Putamen (tissue), 1 donor: Measurements from ENCODE around the gene FOXE1.

Experiments used
- DNase-seq: peaks from one replicate; pipeline ENCODE4 v3.0.0-alpha.2; 2016; ENCODE audit warnings: low spot score

Gene FOXE1

DNA sequence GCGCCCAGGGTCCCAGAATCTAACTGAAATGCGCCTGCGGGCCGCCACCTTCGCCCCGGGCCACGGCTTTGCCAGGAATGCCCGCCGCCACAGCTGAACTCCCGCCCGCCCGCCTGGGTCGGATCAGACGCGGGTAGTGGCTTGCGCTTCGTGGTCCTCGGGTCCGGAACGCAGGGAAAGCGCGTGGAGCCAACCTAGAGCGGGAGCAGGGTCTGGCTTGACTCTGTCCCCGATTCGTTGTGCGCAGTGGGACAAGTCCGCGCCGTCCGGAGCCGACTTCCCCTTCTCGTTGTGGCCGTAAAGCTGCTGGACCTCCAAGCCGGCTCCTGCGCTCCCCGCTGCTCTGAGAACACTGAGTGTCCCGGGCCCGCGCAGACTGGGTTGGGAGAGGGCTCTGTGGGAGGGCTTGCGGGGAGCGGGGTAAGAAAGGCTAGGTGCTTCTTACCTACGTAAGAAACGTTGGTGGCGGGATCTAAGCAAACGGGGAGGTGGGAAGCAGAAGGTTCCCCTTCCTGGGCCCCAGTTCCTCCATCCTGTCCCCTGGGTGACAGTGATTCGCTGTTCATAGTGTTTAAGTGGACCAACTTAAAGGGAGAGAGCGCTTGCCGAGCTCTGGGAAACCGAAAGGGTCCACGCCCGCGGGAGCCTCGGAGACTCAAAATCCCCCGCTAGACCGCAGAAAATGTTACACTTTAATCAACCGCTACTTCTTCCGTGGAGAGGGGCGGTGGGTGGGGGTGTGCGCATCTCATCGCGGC lies 4.4 kb upstream of the FOXE1 start:
- DNase-seq, result no peak

- DNase-seq, result no peak
Measured at GRCh38 chr9:97849980-97850379, 3.0 kb upstream of the FOXE1 start.

DNA sequence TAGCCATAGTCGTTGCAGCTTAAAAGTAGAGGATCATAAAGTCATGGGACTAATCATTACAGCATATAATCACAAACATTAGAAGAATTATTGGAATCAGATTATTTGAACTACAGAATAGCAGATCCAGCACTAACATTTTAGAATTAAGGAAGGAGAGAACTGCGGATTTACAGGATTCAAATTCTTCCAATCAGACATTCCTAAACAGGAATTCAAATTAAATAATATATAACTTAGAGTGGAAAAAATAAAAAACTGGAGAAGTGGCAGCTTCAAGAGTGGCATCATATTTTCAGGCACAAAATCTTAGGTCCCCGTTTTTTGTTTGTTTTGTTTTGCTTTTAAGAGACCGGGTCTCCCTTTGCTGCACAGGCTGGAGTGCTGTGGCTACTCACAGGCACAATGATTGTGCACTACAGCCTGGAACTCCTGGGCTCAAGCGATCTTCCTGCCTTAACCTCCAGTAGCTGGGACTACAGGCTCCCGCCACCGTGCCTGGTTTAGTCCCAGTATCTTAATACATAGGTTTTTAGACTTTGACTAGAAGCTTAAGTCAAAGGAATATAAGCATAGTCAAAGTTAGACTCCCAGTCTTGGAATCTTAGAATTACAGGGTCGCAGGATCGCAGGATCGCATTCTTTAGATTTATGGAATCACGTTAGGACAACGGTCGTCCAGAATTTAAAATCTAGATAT lies 2.1 kb upstream of the FOXE1 start:
- no peak for DNase-seq

GRCh38 chr9:97851446-97851883 lies 1.6 kb upstream of the FOXE1 start:
- no peak for DNase-seq

DNA sequence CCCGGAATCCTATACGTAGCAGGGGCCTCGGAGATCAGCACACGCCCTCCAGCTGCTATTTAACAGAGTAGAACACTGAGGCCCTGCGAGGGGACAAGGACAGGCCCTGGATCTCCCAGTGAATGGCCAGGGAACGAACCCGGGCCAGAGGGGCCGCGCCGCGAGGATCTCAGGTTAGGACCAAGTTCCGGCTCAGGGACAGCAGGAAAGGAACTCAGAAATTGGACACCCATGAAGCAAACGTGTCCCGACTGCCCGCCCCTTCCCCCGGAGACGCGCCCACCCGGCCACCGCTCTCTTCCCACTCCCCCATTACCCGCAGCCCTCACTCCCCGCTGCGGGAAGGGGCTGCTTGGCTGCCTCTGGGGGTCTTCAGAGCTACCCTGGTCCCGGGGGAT lies 1.0 kb upstream of the FOXE1 start:
- no peak for DNase-seq

DNA sequence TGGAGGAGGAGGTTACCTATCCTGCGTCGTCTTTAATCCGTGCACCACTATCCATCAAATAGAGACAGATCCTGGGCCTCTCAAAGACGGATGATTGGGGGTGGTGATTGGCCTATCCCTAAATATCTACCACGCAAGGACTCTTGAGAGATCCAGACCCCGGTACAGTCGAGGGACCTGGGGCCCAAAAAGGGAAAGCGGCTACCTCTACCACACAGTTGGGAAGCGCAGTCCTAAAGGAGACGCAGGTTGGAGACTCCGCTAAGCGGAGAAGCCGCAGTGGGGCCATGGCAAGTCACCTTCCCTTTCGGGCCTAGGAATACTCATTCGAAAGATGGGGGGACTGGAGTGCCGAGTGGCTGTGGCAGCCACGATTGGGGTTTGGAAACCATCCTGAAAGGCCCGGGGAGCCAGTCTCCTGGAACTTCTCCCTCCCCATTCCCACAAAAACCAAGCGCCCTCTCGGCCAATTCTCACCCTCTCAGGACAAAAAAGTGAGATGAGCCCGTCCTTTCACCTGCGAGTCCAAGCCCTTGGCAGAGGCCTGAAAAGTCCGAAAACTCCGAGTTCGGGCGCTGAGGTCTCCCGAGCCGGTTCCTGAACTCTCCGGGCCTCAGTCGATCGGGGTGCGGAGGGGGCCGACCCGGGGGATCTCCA lies 499 bp upstream of the FOXE1 start:
- DNase-seq, result no peak

DNA sequence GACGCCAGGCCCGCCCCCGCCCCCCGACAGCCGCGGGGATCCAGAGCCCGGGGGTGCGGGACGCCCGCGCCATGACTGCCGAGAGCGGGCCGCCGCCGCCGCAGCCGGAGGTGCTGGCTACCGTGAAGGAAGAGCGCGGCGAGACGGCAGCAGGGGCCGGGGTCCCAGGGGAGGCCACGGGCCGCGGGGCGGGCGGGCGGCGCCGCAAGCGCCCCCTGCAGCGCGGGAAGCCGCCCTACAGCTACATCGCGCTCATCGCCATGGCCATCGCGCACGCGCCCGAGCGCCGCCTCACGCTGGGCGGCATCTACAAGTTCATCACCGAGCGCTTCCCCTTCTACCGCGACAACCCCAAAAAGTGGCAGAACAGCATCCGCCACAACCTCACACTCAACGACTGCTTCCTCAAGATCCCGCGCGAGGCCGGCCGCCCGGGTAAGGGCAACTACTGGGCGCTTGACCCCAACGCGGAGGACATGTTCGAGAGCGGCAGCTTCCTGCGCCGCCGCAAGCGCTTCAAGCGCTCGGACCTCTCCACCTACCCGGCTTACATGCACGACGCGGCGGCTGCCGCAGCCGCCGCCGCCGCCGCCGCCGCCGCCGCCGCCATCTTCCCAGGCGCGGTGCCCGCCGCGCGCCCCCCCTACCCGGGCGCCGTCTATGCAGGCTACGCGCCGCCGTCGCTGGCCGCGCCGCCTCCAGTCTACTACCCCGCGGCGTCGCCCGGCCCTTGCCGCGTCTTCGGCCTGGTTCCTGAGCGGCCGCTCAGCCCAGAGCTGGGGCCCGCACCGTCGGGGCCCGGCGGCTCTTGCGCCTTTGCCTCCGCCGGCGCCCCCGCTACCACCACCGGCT lies 1.0 kb downstream of the FOXE1 start:
- DNase-seq, result no peak

- no peak for DNase-seq
Measured at GRCh38 chr9:97854696-97855485, 1.9 kb downstream of the FOXE1 start.

DNA sequence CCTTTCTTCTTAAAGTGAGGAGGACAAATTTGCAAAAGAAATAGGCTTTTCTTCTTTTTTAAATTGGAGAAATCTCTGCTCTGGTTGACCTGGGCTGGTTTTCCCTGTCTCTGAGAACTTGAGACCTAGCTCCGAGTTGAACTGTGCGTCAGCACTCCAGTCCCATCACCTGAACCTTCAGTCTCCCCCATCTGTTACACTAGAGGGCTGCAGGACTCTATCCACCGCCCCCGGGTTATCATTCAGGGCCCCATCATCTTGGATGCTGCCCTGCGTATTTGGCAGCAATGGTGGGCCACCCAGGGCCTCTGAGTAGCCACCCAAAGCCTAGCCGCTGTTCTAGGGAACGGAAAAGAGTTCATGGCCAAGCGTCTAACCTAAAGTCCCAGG lies 2.5 kb downstream of the FOXE1 start:
- DNase-seq, result no peak

- DNase-seq, result no peak
Measured at GRCh38 chr9:97855899-97856298, 2.9 kb downstream of the FOXE1 start.

DNA sequence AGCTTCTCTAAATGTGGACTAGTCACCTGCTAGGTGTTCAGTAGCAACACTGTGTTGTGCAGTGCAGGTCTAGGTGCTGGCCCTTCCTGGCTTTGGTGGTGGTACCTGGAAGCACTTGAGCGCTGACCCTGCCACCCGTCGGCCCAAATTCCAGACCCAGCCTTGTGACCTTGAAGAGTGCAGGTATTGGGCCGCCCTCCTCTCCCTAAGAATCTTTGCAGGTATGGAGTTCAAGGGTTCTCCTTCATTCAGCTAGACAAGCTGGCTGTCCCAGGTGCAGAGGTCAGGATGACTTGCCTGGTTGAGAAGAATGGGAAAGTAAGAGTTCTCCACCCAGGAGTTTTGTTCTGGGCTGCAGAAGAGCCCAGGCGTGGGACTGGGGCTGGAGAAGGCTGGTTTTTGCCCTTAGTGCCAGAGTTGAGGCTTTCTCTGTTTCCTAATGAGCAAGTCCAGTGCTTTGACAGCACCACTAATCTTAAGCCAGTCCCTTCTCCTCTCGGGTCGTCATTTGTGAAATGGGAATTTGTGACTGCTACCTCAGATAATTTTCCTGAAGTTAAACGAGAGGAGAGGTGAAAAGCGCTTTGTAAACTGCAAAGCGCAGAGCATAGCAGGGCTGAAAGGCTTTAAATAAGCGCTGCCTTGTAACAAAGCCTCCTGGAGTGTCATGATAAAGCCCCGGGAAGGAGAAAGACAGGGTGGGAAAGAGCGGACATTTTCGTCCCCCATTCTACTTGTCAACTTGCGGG lies 4.0 kb downstream of the FOXE1 start:
- no peak for DNase-seq

DNA sequence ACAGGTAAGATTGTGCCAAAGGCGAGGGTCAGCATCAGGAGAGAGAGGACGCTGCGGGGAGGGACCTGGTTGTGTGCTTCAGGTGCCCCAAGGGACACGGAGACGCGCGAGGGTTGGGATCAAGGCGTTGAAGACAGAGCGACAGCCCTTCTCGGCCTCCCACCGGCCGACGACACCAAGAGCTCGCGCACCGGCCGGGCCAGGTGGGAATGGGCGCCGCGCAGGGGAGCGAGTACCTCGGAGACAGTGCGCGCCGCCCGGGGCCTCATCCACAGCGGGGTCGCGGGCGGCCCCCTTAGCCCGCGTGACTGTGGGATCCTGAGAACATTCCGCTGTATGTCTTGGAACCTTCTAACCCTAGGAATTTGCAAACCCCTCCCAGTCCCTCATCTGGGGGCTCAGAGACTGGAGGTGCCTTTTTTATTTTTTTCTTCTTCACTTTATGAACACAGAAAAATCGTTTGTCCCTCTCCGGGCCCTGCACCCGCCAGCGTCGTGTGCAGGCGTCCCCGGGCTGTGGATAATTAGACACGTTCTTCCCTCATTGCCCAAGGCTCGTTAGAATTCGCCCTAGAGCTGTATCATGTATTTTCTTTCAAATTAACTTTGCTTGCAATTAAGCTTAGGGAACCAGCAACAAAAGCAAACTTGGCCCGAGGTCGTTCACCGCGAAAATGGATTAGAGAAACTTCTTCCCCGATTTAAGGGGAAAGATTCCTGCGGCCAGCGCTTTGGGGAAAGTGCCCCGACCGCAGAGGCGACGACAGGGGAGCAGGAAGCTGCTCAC lies 4.8 kb downstream of the FOXE1 start:
- DNase-seq, result no peak

DNA sequence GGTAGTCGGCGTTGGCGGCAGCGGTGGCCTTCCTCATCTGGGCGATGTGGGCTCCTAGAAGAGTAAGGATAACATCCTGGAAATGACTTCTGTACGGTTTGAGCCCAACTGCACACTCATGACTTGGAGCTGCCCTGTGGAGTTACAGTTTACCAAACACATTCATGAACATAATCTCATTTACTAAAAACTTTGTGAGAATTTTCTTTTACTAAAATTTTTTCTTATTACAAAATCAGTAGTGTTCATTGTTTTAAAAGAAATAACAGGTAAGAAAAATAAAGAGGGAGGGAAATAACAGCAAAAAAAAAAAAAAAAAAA lies 5.3 kb downstream of the FOXE1 start:
- DNase-seq, result no peak

DNA sequence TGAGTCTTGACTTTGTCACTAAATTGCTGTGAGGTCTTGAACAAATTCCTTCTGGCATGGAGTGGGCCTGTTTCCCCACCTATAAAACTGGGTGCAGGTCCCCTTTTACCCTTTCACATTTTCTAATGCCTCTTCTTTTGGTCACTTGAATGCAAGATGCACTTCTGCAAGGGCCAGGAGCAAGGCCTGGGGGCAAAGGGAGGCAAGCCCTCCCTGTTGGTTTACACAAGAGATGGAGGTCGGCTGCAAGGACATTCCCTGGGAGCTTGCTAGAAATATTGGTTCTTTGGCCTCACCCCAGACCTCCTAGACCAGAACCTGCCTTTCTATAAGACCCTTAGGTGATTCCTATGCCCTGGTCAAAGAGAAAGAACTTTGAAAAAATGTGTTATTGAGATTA lies 5.8 kb downstream of the FOXE1 start:
- DNase-seq, result no peak

DNA sequence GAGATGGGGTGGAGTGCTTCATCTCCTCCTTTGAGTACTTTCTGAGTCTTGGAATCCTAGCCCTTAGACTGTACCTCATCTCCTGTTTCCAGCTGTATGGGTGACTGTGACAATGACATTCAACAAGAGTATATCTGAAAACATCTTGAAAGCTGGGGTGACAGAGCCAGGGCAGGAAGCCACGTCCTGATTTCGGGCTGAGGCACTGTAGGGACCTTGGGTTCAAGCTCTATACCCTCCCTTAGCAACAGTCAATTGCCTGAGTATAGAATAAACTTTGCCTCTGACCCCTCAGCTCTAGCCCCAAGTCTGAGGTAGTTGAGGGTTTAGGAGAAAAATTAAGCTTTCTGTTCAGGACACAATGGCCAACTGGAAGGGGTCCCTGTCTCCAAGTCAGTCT lies 6.3 kb downstream of the FOXE1 start:
- no peak for DNase-seq

GRCh38 chr9:97860451-97861147 lies 7.6 kb downstream of the FOXE1 start:
- no peak for DNase-seq

DNA sequence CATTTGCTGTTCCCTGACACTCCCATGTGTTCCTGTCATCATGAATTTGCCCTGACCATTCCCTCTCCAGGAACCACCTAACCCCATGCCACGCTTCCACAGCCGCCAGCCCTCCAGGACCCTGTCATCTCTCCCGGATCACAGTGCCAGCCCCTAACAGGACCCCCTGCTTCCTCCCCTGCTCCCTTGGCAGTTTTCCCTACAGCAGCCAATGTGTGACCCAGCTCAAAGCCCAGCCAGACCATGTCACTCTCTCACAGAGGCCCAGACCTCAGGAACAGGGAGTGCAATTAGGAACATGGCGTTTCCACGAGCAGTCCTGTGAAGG lies 8.1 kb downstream of the FOXE1 start:
- DNase-seq, result no peak

GRCh38 chr9:97863314-97863713 lies 10.3 kb downstream of the FOXE1 start:
- DNase-seq, result no peak

- no peak for DNase-seq
Measured at GRCh38 chr9:97864396-97864795, 11.4 kb downstream of the FOXE1 start.

GRCh38 chr9:97866300-97866699 lies 13.3 kb downstream of the FOXE1 start:
- no peak for DNase-seq
